Smooth muscle cell (in vitro differentiated cells): ENCODE data around the gene DYNC2LI1. TPM values are rescaled to one million over a fixed set of nuclear protein-coding genes. Genes with fewer than 3 reads are reported as not detected.

Experiments used
- DNase-seq: peaks from one replicate; lab custom pipeline; 2025; ENCODE audit not compliant: unreplicated experiment; lab: John Stamatoyannopoulos, UW
- H2AFZ ChIP-seq: fragments of 200-600 bp; sonication (generic); 2 replicates; pipeline ENCODE4 v1.6.0; 2016; ENCODE audit warnings: antibody characterized with exemption, low read depth, mild to moderate bottlenecking
- H3F3A ChIP-seq: fragments of 200-600 bp; sonication (generic); 2 replicates; pipeline ENCODE4 v1.6.0; 2017; ENCODE audit warnings: antibody characterized with exemption, low read depth
- H3K27ac ChIP-seq: fragments of 200-600 bp; sonication (generic); 2 replicates; pipeline ENCODE4 v1.5.1; 2016; ENCODE audit warnings: low read depth, mild to moderate bottlenecking
- H3K27me3 ChIP-seq: fragments of 200-600 bp; sonication (generic); 2 replicates; pipeline ENCODE4 v1.6.1; 2016; ENCODE audit warnings: low read depth, mild to moderate bottlenecking
- H3K36me3 ChIP-seq: fragments of 200-600 bp; sonication (generic); 2 replicates; pipeline ENCODE4 v1.5.1; 2016; ENCODE audit warnings: low read depth
- H3K4me1 ChIP-seq: fragments of 200-600 bp; sonication (generic); 2 replicates; pipeline ENCODE4 v1.5.1; 2016; ENCODE audit warnings: low read depth
- H3K4me2 ChIP-seq: fragments of 200-600 bp; sonication (generic); 2 replicates; pipeline ENCODE4 v1.6.0; 2016; ENCODE audit warnings: mild to moderate bottlenecking
- H3K4me3 ChIP-seq: fragments of 200-600 bp; sonication (generic); 2 replicates; pipeline ENCODE4 v1.5.1; 2016; ENCODE audit warnings: mild to moderate bottlenecking
- H3K79me2 ChIP-seq: fragments of 200-600 bp; sonication (generic); 2 replicates; pipeline ENCODE4 v1.6.0; 2016; ENCODE audit warnings: low read depth, mild to moderate bottlenecking
- H3K9ac ChIP-seq: fragments of 200-600 bp; sonication (generic); 2 replicates; pipeline ENCODE4 v1.6.0; 2016; ENCODE audit warnings: low read depth
- H3K9me3 ChIP-seq: fragments of 200-600 bp; sonication (generic); replicated peaks from 2 replicates; pipeline ENCODE4 v1.5.1; 2016; ENCODE audit warnings: low read depth
- H4K20me1 ChIP-seq: fragments of 200-600 bp; sonication (generic); 2 replicates; pipeline ENCODE4 v1.6.0; 2016; ENCODE audit warnings: low read depth
- WGBS: methylation state at CpG from one replicate; pipeline ENCODE4 v1.1.7; 2016; ENCODE audit warnings: low lambda C conversion rate; 5-methylcytosine and 5-hydroxymethylcytosine counted together
- polyA plus RNA-seq: library from polyadenylated mRNA; unstranded; fragments of >200 nt; fragmentation: Nextera tagmentation; extraction: Ambion mirVana; gene quantifications from 2 replicates; pipeline ENCODE4 v1.2.1, GENCODE V29; 2016
- total RNA-seq: library from RNA; depleted of rRNA; stranded (reverse); fragments of >200 nt; gene quantifications from 2 replicates; pipeline ENCODE4 v1.2.3, GENCODE V29; 2014
- TF ChIP-seq, protein P1 (sequence below): fragments of 200-600 bp; sonication (generic); IDR thresholded peaks from 2 replicates; pipeline ENCODE4 v1.5.1; 2017; ENCODE audit warnings: borderline replicate concordance, mild to moderate bottlenecking, antibody characterized with exemption; ENCODE audit not compliant: insufficient read depth, poor library complexity, severe bottlenecking

Gene DYNC2LI1
- total and polyA plus RNA-seq, 2 experiments from 2014 or later = 22.0 to 46.7 TPM

DNA sequence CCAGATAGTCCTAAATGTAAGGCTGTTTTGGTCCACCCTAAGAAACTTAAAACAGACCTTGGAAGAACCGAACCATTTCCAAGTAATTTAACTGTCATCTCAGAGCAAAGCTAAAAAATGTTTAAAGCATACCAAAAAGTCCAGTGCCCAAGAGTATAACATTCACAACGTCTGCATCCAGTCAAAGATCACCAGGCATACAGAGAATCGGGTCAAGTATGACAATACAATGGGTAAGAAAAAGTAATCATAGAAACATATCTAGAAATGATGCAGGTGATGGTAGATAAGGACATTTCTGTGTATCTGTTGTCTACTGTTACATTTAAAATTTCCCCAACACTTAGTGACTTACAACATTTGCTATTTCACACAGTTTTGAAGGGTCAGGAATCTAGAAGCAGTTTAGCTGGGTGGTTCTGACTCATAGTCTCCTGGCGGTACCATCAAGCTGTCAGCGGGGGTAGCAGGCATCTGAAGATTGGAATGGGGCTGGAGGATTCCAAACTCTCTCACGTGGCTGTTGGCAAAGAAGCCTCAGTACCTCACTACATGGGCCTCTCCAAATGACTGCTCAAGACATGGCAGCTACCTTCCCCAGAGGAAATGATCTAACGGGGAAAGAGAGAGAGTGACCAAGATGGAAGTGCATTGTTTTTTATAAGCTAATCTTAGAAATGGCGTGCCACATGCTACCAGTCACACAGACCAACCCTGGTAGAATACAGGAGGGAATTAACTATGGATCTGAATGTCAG, 36.6 kb upstream of the DYNC2LI1 start:
- H3K79me2 ChIP-seq = no peaks in the 10 kb centered on the region
- no peaks in the 10 kb centered on the region for H3K36me3 ChIP-seq
- WGBS = 49% methylated on average over 8 of the region's 8 CpGs
- H3K9ac ChIP-seq = no peak overlapping the region
- H3K4me1 ChIP-seq = no peaks in the 10 kb centered on the region
- TF ChIP-seq, protein P1, sequence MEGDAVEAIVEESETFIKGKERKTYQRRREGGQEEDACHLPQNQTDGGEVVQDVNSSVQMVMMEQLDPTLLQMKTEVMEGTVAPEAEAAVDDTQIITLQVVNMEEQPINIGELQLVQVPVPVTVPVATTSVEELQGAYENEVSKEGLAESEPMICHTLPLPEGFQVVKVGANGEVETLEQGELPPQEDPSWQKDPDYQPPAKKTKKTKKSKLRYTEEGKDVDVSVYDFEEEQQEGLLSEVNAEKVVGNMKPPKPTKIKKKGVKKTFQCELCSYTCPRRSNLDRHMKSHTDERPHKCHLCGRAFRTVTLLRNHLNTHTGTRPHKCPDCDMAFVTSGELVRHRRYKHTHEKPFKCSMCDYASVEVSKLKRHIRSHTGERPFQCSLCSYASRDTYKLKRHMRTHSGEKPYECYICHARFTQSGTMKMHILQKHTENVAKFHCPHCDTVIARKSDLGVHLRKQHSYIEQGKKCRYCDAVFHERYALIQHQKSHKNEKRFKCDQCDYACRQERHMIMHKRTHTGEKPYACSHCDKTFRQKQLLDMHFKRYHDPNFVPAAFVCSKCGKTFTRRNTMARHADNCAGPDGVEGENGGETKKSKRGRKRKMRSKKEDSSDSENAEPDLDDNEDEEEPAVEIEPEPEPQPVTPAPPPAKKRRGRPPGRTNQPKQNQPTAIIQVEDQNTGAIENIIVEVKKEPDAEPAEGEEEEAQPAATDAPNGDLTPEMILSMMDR = no peak
- H3F3A ChIP-seq = no peaks in the 10 kb centered on the region
- no peak for DNase-seq
- no peaks in the 10 kb centered on the region for H3K9me3 ChIP-seq
- H4K20me1 ChIP-seq = no peaks in the 10 kb centered on the region
- H3K27me3 ChIP-seq = no peaks in the 10 kb centered on the region
- no peak overlapping the region for H3K4me2 ChIP-seq
- H3K4me3 ChIP-seq = no peak overlapping the region
- H3K27ac ChIP-seq = no peak overlapping the region
- no peak overlapping the region for H2AFZ ChIP-seq

DNA sequence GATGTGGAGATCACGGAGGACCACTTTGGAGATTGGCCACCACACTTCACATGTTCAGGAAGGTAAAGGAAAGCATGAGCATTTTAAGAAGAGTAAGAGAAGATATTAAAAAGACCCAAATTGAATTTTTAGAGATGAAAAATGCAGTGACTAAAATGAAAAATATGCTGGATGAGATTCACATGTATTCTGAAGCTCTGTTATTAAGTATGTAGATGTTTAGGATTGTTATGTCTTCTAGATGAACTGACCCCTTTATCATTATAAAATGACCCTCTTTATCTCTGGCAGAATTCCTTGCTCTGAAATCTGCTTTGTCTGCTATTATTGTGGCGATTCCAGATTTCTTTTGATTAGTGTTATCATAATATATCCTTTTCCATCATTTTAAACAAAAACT, 36.0 kb upstream of the DYNC2LI1 start:
- Histone ChIP-seq H3K9ac (no peak overlapping the region), H3K4me2 (no peak overlapping the region)
- no peak for DNase-seq

DNA sequence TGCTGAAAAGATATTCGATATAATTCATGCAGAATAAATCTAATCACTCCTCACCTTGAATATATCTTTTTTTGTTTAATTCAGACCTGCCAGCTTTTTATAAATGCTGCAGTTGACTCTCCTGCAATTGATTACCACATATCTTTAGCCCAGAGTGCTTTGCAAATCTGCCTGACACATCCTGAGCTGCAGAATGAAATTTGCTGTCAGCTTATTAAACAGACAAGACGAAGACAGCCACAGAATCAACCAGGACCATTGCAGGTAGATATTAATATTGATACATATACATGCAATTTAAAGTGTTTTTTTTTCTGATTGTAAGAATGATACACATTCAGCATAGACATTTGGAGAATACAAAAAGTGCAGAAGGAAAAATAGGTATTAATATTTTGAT, 35.6 kb upstream of the DYNC2LI1 start:
- Histone ChIP-seq H3K4me1 (no peaks in the 10 kb centered on the region), H3K4me2 (no peak overlapping the region), H2AFZ (no peak overlapping the region)

More for the DNA sequence above, 36.0 kb upstream of the DYNC2LI1 start:
- no peak overlapping the region for H2AFZ ChIP-seq
- H3K27ac ChIP-seq = no peak overlapping the region
- H3F3A ChIP-seq = no peaks in the 10 kb centered on the region
- H3K9me3 ChIP-seq = no peaks in the 10 kb centered on the region
- H3K4me1 ChIP-seq = no peaks in the 10 kb centered on the region
- TF ChIP-seq, protein P1 = no peak
- H3K79me2 ChIP-seq = no peaks in the 10 kb centered on the region
- no peaks in the 10 kb centered on the region for H3K27me3 ChIP-seq
- H3K4me3 ChIP-seq = no peak overlapping the region
- no peaks in the 10 kb centered on the region for H4K20me1 ChIP-seq
- WGBS = 94% methylated on average over 2 of the region's 2 CpGs
- no peaks in the 10 kb centered on the region for H3K36me3 ChIP-seq

More for the DNA sequence above, 35.6 kb upstream of the DYNC2LI1 start:
- no peak for DNase-seq
- TF ChIP-seq, protein P1 = no peak
- no peaks in the 10 kb centered on the region for H3K9me3 ChIP-seq
- H3K4me3 ChIP-seq = no peak overlapping the region
- H3F3A ChIP-seq = no peaks in the 10 kb centered on the region
- 94% methylated on average over 2 of the region's 2 CpGs for WGBS
- H3K9ac ChIP-seq = no peak overlapping the region
- H3K36me3 ChIP-seq = no peaks in the 10 kb centered on the region
- H3K27ac ChIP-seq = no peak overlapping the region
- H3K27me3 ChIP-seq = no peaks in the 10 kb centered on the region
- no peaks in the 10 kb centered on the region for H4K20me1 ChIP-seq
- no peaks in the 10 kb centered on the region for H3K79me2 ChIP-seq
